ENCODE data around the gene MMP26. TPM values are rescaled to one million over a fixed set of nuclear protein-coding genes. Genes with fewer than 3 reads are reported as not detected.
"Not testable (repeated sequence)": the region's sequence is repeated elsewhere in the genome, so short reads cannot be mapped to it uniquely, and the experiment has no call there.

Gene MMP26
- total RNA-seq, 1 experiment from 2014 or later: not detected

DNA sequence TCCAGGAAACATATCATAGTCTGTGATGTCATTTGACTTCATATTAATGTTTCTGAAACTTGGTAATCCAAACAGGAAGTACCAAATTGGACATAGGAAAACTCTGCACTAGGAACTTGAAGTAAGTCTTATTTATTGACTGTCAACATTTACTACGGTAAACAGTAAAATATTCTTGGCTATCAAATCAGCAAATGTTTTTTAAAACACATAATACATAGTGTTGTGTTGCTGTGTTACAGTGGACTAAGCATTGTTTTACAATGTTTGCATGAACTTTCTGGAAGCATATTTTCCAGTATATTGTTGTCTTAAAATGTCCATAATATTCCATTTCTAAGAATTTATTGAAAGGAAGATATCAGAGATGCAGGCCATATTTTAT, 4.2 kb upstream of the MMP26 start:
- CTCF ChIA-PET: no interaction called here
- no peak overlapping the region for H3K4me3 Mint-ChIP-seq (ENCODE audit: unreplicated experiment)
- H3K27ac Mint-ChIP-seq (ENCODE audit: low read depth, unreplicated experiment): no peak overlapping the region
- no peak for DNase-seq (ENCODE audit: unreplicated experiment)
- H3K4me1 Mint-ChIP-seq (ENCODE audit: insufficient read depth, unreplicated experiment): no peaks in the 10 kb centered on the region
- POLR2A ChIA-PET: no interaction called here
- no peaks in the 10 kb centered on the region for H3K36me3 Mint-ChIP-seq (ENCODE audit: insufficient read depth, unreplicated experiment)
- H3K9me3 Mint-ChIP-seq (ENCODE audit: unreplicated experiment): no peaks in the 10 kb centered on the region
- TF ChIP-seq, protein P1, sequence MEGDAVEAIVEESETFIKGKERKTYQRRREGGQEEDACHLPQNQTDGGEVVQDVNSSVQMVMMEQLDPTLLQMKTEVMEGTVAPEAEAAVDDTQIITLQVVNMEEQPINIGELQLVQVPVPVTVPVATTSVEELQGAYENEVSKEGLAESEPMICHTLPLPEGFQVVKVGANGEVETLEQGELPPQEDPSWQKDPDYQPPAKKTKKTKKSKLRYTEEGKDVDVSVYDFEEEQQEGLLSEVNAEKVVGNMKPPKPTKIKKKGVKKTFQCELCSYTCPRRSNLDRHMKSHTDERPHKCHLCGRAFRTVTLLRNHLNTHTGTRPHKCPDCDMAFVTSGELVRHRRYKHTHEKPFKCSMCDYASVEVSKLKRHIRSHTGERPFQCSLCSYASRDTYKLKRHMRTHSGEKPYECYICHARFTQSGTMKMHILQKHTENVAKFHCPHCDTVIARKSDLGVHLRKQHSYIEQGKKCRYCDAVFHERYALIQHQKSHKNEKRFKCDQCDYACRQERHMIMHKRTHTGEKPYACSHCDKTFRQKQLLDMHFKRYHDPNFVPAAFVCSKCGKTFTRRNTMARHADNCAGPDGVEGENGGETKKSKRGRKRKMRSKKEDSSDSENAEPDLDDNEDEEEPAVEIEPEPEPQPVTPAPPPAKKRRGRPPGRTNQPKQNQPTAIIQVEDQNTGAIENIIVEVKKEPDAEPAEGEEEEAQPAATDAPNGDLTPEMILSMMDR (IDR thresholded peaks at IDR 0.05; ENCODE audit: unreplicated experiment): no peak
- no TSS peak for BruUV-seq (replicated peaks)
- intact Hi-C loops (cut with micrococcal nuclease): no loop called here
- peaks cover 31% of the 10 kb centered on the region for H3K27me3 Mint-ChIP-seq (ENCODE audit: insufficient read depth, unreplicated experiment)

DNA sequence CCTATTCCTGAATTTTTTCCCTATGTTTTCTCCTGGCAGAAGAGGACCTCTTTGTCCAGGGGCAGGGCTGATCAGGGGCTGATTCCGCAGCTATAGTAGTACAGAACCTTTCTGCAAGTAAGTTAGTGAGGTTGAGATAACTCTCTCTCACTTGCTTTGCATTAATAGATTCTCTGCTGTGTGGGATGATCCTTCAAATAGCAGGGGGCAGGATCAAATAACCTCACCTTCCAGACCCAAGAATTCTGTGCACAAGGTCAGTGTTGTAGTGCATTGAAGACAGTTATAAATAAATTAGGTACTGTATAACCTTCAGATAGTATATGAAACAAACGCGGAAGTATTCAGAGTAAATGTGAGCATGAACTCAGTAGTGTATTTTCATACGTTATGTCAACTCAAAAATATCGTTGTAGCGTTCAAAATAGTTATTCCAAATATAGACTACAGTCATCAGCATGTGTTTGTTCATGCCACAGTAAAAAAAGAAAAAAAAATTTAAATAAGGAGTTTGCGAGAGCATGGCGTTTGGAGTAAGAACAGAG, 278 bp downstream of the MMP26 start:
- no peaks in the 10 kb centered on the region for H3K4me1 Mint-ChIP-seq (ENCODE audit: insufficient read depth, unreplicated experiment)
- H3K27me3 Mint-ChIP-seq (ENCODE audit: insufficient read depth, unreplicated experiment): peaks cover 38% of the 10 kb centered on the region
- intact Hi-C loops (cut with micrococcal nuclease): no loop called here
- TF ChIP-seq, protein P1 (IDR thresholded peaks at IDR 0.05; ENCODE audit: unreplicated experiment): no peak
- no peaks in the 10 kb centered on the region for H3K36me3 Mint-ChIP-seq (ENCODE audit: insufficient read depth, unreplicated experiment)
- DNase-seq (ENCODE audit: unreplicated experiment): no peak
- CTCF ChIA-PET: no interaction called here
- no peaks in the 10 kb centered on the region for H3K9me3 Mint-ChIP-seq (ENCODE audit: unreplicated experiment)
- BruUV-seq (replicated peaks): no TSS peak
- no peak overlapping the region for H3K4me3 Mint-ChIP-seq (ENCODE audit: unreplicated experiment)
- no peak overlapping the region for H3K27ac Mint-ChIP-seq (ENCODE audit: low read depth, unreplicated experiment)
- POLR2A ChIA-PET: no interaction called here

DNA sequence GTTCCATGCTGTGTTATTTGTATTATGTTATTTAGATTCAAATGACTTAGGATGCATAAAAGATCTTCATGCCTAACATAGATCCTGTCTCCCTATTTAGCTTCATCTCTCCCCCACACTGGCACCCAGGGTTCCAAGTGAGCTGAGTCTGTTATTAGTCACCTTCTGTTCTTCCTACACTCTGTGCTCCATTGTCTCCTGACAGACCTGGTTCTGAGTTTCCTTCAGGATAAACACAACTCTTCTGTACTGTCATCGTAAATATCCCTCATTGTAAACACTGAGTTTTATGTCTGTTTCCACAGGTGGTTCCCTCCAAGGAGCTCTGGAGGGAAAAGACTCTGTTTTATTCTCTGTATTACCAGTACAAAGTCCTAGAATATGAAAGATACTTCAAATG, 8.7 kb downstream of the MMP26 start:
- no peaks in the 10 kb centered on the region for H3K9me3 Mint-ChIP-seq (ENCODE audit: unreplicated experiment)
- peaks cover 80% of the 10 kb centered on the region for H3K27me3 Mint-ChIP-seq (ENCODE audit: insufficient read depth, unreplicated experiment)
- no peak for DNase-seq (ENCODE audit: unreplicated experiment)
- ChIA-PET POLR2A (no interaction called here), CTCF (interaction anchor here (0.6 kb wide), 1 partner anchor 1330 kb away, joined by 3 read pairs; no protein-coding TSS in a partner anchor)
- no TSS peak for BruUV-seq (replicated peaks)
- TF ChIP-seq, protein P1 (IDR thresholded peaks at IDR 0.05; ENCODE audit: unreplicated experiment): no peak
- no peak overlapping the region for H3K27ac Mint-ChIP-seq (ENCODE audit: low read depth, unreplicated experiment)
- no peaks in the 10 kb centered on the region for H3K4me1 Mint-ChIP-seq (ENCODE audit: insufficient read depth, unreplicated experiment)
- no peak overlapping the region for H3K4me3 Mint-ChIP-seq (ENCODE audit: unreplicated experiment)
- intact Hi-C loops (cut with micrococcal nuclease): no loop called here
- no peaks in the 10 kb centered on the region for H3K36me3 Mint-ChIP-seq (ENCODE audit: insufficient read depth, unreplicated experiment)

DNA sequence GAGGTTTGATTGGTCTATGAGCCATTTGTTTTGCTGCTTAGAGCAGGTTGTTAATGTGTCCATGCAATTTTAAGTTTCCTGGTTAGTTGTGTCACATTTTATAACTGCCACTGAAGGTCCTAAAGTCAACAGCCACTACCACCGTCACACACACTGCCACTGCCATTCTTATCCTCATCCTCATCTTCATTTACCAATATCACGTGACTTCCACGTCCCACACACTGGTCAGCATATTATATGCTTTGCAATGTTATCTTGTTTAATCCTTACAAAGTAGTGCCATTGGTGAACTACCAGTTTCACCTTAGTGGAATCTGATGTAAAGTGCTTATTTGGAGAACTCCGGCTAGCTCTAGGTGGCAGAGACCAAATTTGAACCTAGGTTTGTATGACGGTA, 9.7 kb downstream of the MMP26 start:
- Mint-ChIP-seq H3K27ac (ENCODE audit: low read depth, unreplicated experiment) (no peak overlapping the region), H3K4me3 (ENCODE audit: unreplicated experiment) (no peak overlapping the region), H3K36me3 (ENCODE audit: insufficient read depth, unreplicated experiment) (no peaks in the 10 kb centered on the region), H3K4me1 (ENCODE audit: insufficient read depth, unreplicated experiment) (no peaks in the 10 kb centered on the region), H3K9me3 (ENCODE audit: unreplicated experiment) (peaks cover 8% of the 10 kb centered on the region), H3K27me3 (ENCODE audit: insufficient read depth, unreplicated experiment) (peaks cover 89% of the 10 kb centered on the region)
- TF ChIP-seq, protein P1 (IDR thresholded peaks at IDR 0.05; ENCODE audit: unreplicated experiment): no peak
- DNase-seq (ENCODE audit: unreplicated experiment): no peak
- ChIA-PET CTCF (no interaction called here), POLR2A (no interaction called here)
- BruUV-seq (replicated peaks): no TSS peak
- intact Hi-C loops (cut with micrococcal nuclease): no loop called here

DNA sequence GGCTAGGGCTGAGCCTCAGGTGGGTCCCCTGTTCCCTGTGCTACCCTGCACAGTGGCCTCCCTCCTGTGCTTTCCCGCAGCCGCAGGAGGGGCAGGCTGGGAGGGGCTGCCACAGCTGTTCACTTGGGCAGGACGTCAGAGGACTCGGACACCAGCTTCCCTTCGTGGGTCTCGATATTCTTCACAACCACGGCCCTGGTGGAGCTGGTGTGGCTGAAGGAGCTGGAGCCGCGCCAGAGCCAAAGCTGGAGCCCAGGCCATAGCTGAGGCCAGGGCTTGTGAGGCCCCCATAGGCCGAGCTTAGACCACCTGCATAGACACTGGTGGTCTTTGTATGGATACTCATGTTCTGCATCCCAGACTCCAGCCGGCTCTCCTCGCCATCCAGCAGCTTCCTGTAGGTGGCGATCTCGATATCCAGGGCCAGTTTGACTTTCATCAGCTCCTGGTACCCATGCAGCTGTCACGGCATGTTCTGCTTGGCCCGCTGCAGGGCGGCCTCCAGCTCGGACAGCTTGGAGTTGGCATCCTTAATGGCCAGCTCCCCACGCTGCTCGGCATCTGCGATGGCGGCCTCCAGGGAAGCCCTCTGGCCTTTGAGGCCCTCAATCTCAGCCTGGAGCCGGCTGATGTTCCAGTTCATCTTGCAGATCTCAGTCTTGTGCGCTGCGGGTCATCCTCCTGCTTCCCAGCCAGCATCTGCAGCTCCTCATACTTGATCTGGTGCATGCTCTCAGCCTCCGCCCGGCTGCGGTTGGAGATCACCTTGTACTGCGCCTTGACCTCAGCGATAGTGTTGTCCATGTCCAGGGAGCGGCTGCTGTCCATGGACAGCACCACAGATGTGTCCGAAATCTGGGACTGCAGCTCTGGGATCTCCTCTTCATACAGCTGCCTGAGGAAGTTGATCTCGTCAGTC, 18.3 kb downstream of the MMP26 start:
- POLR2A ChIA-PET: not testable (repeated sequence)

More for the DNA sequence above, 18.3 kb downstream of the MMP26 start:
- DNase-seq (ENCODE audit: unreplicated experiment); H3K27ac Mint-ChIP-seq (ENCODE audit: low read depth, unreplicated experiment); H3K9me3 Mint-ChIP-seq (ENCODE audit: unreplicated experiment); BruUV-seq (replicated peaks); intact Hi-C loops (cut with micrococcal nuclease); H3K36me3 Mint-ChIP-seq (ENCODE audit: insufficient read depth, unreplicated experiment); H3K4me3 Mint-ChIP-seq (ENCODE audit: unreplicated experiment); H3K4me1 Mint-ChIP-seq (ENCODE audit: insufficient read depth, unreplicated experiment): not testable (repeated sequence)
- CTCF ChIA-PET: interaction anchor here (0.6 kb wide), 1 partner anchor 696 kb away, joined by 3 read pairs; no protein-coding TSS in a partner anchor
- peaks cover 38% of the 10 kb centered on the region for H3K27me3 Mint-ChIP-seq (ENCODE audit: insufficient read depth, unreplicated experiment)
